ENCODE results near the gene STN1. TPM values are rescaled to one million over a fixed set of nuclear protein-coding genes. Genes with fewer than 3 reads are reported as not detected.

The STN1 gene
- total and polyA plus RNA-seq, 10 of the 15 experiments (the other 5 are each of a cell fraction or from before 2014, with no cell fraction given) = 22.2 to 31.8 (median 28.5) TPM

DNA sequence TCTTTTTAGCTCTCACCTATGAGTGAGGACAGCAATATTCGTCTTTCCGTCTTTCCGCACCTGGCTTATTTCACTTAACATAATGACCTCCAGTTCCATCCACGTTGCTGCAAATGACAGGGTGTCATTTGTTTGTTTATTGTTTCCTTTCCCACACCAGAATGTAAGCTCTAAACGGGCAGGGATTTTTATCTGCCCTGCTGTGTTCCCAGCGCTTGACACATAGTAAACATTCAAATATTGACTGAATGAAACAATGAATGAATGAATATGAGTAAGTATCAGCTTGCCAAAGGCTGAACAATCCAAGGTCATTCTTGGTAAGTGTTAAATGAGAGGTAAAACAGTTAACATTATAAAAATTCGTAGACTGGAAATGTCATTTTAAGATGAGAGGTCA is 75.4 kb downstream of the STN1 start (continued):
- TF ChIP-seq, protein P1, sequence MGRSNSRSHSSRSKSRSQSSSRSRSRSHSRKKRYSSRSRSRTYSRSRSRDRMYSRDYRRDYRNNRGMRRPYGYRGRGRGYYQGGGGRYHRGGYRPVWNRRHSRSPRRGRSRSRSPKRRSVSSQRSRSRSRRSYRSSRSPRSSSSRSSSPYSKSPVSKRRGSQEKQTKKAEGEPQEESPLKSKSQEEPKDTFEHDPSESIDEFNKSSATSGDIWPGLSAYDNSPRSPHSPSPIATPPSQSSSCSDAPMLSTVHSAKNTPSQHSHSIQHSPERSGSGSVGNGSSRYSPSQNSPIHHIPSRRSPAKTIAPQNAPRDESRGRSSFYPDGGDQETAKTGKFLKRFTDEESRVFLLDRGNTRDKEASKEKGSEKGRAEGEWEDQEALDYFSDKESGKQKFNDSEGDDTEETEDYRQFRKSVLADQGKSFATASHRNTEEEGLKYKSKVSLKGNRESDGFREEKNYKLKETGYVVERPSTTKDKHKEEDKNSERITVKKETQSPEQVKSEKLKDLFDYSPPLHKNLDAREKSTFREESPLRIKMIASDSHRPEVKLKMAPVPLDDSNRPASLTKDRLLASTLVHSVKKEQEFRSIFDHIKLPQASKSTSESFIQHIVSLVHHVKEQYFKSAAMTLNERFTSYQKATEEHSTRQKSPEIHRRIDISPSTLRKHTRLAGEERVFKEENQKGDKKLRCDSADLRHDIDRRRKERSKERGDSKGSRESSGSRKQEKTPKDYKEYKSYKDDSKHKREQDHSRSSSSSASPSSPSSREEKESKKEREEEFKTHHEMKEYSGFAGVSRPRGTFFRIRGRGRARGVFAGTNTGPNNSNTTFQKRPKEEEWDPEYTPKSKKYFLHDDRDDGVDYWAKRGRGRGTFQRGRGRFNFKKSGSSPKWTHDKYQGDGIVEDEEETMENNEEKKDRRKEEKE (IDR thresholded peaks at IDR 0.05) = no peak
- no peak for TF ChIP-seq IRF4 (IDR thresholded peaks at IDR 0.05; ENCODE audit: low read depth, low read length)
- TF ChIP-seq, protein P2, sequence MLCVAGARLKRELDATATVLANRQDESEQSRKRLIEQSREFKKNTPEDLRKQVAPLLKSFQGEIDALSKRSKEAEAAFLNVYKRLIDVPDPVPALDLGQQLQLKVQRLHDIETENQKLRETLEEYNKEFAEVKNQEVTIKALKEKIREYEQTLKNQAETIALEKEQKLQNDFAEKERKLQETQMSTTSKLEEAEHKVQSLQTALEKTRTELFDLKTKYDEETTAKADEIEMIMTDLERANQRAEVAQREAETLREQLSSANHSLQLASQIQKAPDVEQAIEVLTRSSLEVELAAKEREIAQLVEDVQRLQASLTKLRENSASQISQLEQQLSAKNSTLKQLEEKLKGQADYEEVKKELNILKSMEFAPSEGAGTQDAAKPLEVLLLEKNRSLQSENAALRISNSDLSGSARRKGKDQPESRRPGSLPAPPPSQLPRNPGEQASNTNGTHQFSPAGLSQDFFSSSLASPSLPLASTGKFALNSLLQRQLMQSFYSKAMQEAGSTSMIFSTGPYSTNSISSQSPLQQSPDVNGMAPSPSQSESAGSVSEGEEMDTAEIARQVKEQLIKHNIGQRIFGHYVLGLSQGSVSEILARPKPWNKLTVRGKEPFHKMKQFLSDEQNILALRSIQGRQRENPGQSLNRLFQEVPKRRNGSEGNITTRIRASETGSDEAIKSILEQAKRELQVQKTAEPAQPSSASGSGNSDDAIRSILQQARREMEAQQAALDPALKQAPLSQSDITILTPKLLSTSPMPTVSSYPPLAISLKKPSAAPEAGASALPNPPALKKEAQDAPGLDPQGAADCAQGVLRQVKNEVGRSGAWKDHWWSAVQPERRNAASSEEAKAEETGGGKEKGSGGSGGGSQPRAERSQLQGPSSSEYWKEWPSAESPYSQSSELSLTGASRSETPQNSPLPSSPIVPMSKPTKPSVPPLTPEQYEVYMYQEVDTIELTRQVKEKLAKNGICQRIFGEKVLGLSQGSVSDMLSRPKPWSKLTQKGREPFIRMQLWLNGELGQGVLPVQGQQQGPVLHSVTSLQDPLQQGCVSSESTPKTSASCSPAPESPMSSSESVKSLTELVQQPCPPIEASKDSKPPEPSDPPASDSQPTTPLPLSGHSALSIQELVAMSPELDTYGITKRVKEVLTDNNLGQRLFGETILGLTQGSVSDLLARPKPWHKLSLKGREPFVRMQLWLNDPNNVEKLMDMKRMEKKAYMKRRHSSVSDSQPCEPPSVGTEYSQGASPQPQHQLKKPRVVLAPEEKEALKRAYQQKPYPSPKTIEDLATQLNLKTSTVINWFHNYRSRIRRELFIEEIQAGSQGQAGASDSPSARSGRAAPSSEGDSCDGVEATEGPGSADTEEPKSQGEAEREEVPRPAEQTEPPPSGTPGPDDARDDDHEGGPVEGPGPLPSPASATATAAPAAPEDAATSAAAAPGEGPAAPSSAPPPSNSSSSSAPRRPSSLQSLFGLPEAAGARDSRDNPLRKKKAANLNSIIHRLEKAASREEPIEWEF (IDR thresholded peaks at IDR 0.05; ENCODE audit: insufficient replicate concordance, low read depth, low read length) = no peak
- TF ChIP-seq ZNF622 (IDR thresholded peaks at IDR 0.05) = no peak
- no peak for TF ChIP-seq NRF1 (conservative IDR thresholded peaks at IDR 0.05; ENCODE audit: low read depth, low read length)
- TF ChIP-seq, protein P3, sequence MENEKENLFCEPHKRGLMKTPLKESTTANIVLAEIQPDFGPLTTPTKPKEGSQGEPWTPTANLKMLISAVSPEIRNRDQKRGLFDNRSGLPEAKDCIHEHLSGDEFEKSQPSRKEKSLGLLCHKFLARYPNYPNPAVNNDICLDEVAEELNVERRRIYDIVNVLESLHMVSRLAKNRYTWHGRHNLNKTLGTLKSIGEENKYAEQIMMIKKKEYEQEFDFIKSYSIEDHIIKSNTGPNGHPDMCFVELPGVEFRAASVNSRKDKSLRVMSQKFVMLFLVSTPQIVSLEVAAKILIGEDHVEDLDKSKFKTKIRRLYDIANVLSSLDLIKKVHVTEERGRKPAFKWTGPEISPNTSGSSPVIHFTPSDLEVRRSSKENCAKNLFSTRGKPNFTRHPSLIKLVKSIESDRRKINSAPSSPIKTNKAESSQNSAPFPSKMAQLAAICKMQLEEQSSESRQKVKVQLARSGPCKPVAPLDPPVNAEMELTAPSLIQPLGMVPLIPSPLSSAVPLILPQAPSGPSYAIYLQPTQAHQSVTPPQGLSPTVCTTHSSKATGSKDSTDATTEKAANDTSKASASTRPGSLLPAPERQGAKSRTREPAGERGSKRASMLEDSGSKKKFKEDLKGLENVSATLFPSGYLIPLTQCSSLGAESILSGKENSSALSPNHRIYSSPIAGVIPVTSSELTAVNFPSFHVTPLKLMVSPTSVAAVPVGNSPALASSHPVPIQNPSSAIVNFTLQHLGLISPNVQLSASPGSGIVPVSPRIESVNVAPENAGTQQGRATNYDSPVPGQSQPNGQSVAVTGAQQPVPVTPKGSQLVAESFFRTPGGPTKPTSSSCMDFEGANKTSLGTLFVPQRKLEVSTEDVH (IDR thresholded peaks at IDR 0.05; ENCODE audit: low read depth, partially characterized antibody) = no peak

Data from GM12878 (cell line).